ENCODE measurements around the gene BAD.

GRCh38 chr11:64291752-64292459 is 7.4 kb upstream of the BAD start:
- TF ChIP-seq POLR2A (IDR thresholded peaks at IDR 0.05) = no peak
- TF ChIP-seq CTCF (IDR thresholded peaks at IDR 0.05) = no peak
